HS-27A (cell line): ENCODE measurements around the gene LPCAT1.
"Not testable (repeated sequence)": the region's sequence is repeated elsewhere in the genome, so short reads cannot be mapped to it uniquely, and the experiment has no call there.

Source experiments
- DNase-seq: peaks from one replicate; pipeline ENCODE4 v3.0.0-alpha.2; 2012; ENCODE audit warnings: low read depth, missing footprints

LPCAT1 gene

GRCh38 chr5:1521671-1522600 lies 1.8 kb downstream of the LPCAT1 start:
- peak; percentile 36 for DNase-seq

GRCh38 chr5:1520791-1521453 lies 2.8 kb downstream of the LPCAT1 start:
- DNase-seq = no peak

GRCh38 chr5:1519631-1520210 lies 4.0 kb downstream of the LPCAT1 start:
- DNase-seq = no peak

GRCh38 chr5:1517838-1518237 lies 5.9 kb downstream of the LPCAT1 start:
- no peak for DNase-seq

GRCh38 chr5:1516615-1517601 lies 6.9 kb downstream of the LPCAT1 start:
- DNase-seq = no peak

- DNase-seq = no peak
These were observed 7.7 kb downstream of the LPCAT1 start for GRCh38 chr5:1515921-1516571.

GRCh38 chr5:1515311-1515920 lies 8.3 kb downstream of the LPCAT1 start:
- no peak for DNase-seq

- not testable (repeated sequence) for DNase-seq
These were observed 8.9 kb downstream of the LPCAT1 start for GRCh38 chr5:1514819-1515310.

- DNase-seq = no peak
These were observed 9.5 kb downstream of the LPCAT1 start for GRCh38 chr5:1514027-1514818.

- DNase-seq = no peak
These were observed 10.3 kb downstream of the LPCAT1 start for GRCh38 chr5:1513326-1514026.

GRCh38 chr5:1512541-1513291 lies 11.0 kb downstream of the LPCAT1 start:
- no peak for DNase-seq

GRCh38 chr5:1511651-1512540 lies 11.9 kb downstream of the LPCAT1 start:
- DNase-seq = peak; percentile 36

- no peak for DNase-seq
These were observed 12.7 kb downstream of the LPCAT1 start for GRCh38 chr5:1511048-1511447.

- no peak for DNase-seq
These were observed 13.1 kb downstream of the LPCAT1 start for GRCh38 chr5:1510631-1511030.

GRCh38 chr5:1510151-1510561 lies 13.6 kb downstream of the LPCAT1 start:
- no peak for DNase-seq

- no peak for DNase-seq
These were observed 14.2 kb downstream of the LPCAT1 start for GRCh38 chr5:1509346-1510085.
